ENCODE data around the gene TTPAL. TPM values are rescaled to one million over a fixed set of nuclear protein-coding genes. Genes with fewer than 3 reads are reported as not detected.

TTPAL gene
- total RNA-seq, 1 experiment from 2014 or later = 10.3 TPM

DNA sequence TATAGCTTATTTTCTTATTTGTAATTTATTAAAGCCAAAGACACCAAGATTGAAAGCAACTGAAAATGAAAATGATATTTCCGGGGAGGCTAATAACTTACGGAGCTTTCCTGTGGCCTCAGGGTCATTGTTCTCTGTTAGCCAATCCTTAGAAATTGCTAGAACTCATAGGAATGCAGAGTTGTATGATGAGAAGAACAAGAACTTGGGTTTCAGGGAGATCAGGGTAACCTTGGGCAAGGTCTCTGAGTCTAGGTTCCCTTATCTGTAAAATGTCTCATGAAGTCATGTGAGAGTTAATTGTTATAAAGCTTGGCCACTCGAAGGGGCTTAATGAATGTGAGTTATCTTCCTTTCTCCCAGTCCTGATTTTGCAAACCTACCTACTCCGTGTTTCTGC lies 66.3 kb downstream of the TTPAL start:
- no peak for ATAC-seq
- DNase-seq (ENCODE audit: low spot score) = no peak
- no peak overlapping the region for H3K4me3 Mint-ChIP-seq
- CTCF ChIA-PET = interaction anchor here (0.6 kb wide), 1 partner anchor 889 kb away, joined by 4 read pairs; no protein-coding TSS in a partner anchor
- TF ChIP-seq ZNF138 (CRISPR knock-in tag; conservative IDR thresholded peaks at IDR 0.05) (no peak), NR3C1 (CRISPR knock-in tag; conservative IDR thresholded peaks at IDR 0.05; ENCODE audit: low read depth) (no peak)
- H3K4me1 Mint-ChIP-seq = peaks cover 4% of the 10 kb centered on the region; the same call in 1 of the 2 replicates
- no peaks in the 10 kb centered on the region for H3K36me3 Mint-ChIP-seq
- POLR2A ChIA-PET = no interaction called here
- H3K27me3 Mint-ChIP-seq (ENCODE audit: low read depth) = no peaks in the 10 kb centered on the region
- no peak overlapping the region for H3K27ac Mint-ChIP-seq
- H3K9me3 Mint-ChIP-seq = no peaks in the 10 kb centered on the region

DNA sequence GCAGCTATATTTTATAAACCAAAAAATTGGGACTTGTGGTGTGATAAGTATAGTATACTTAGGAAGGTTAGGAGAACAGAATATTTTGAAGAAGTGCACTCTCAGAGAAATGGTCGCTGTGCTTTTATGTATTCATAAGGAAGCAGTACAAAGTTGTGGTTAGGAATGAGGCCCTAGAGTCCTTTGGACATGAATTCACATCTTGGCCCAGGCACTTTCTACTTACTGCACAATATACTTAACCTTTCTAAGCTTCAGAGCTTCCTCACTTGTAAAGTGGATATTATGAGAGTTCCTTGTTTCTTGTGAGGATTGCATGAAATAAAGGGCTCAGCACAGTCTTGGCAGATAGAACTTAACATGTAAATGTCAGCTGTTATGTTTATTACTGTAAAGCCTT lies 67.2 kb downstream of the TTPAL start:
- ChIA-PET CTCF (interaction anchor here (0.6 kb wide), 1 partner anchor 890 kb away, joined by 4 read pairs; no protein-coding TSS in a partner anchor), POLR2A (no interaction called here)
- H3K36me3 Mint-ChIP-seq = no peaks in the 10 kb centered on the region
- TF ChIP-seq TCF7 (CRISPR knock-in tag; IDR thresholded peaks at IDR 0.05; ENCODE audit: low read depth) (no peak), CREB1 (CRISPR knock-in tag; IDR thresholded peaks at IDR 0.05) (no peak), PRRX2 (CRISPR knock-in tag; IDR thresholded peaks at IDR 0.05) (no peak)
- TF ChIP-seq, protein P1, sequence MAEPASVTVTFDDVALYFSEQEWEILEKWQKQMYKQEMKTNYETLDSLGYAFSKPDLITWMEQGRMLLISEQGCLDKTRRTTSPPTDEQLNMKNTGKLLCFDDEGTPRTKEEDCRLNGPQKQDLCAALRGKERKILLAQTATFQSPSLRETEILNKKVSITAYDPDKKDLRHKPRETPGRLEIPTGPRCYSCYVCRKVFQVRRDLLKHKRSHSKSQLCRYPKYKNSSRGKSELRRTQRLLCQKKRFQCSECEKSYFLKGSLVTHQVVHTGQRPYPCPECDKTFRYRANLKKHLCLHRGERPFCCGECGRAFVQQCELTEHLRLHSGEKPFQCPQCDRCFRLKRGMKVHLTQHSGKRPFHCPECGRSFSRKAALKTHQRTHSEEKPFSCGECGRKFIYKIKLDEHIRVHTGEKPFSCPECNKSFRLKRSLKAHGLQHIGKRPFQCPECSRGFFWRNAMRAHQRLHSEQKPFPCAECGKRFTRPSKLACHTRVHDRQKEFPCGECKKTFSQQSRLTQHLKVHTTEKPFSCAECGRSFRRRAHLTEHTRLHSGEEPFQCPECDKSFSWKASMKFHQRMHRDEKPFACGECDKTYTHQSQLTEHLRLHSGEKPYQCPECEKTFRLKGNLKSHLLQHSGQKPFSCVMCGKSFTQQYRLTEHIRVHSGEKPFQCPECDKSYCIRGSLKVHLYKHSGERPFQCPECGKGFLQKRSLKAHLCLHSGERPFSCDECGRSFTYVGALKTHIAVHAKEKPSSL (CRISPR knock-in tag; conservative IDR thresholded peaks at IDR 0.05) = no peak
- DNase-seq (ENCODE audit: low spot score) (no peak), ATAC-seq (no peak)
- peaks cover 6% of the 10 kb centered on the region for H3K4me1 Mint-ChIP-seq
- H3K4me3 Mint-ChIP-seq = no peak overlapping the region
- no peak overlapping the region for H3K27ac Mint-ChIP-seq
- H3K9me3 Mint-ChIP-seq = no peaks in the 10 kb centered on the region
- H3K27me3 Mint-ChIP-seq (ENCODE audit: low read depth) = no peaks in the 10 kb centered on the region

DNA sequence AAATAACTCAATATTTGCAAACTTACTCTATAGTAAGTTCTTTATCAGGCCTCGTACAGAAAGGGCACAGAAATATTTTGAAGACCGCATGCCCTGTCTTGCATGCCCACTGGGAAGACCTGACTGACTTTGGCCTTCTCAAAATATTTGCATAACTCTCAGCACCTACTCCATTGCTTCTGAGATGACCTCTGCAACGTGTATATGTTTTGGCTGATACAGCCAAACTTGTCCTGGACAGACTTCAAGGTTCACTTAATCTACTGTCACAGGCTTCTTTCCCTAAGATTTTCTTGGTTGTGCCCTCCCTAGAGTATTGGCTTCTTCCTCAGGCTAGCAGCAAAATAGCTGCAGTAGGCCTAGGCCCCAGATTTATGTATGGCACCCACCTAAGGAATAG lies 67.7 kb downstream of the TTPAL start:
- Mint-ChIP-seq H3K4me1 (peaks cover 6% of the 10 kb centered on the region), H3K27me3 (ENCODE audit: low read depth) (no peaks in the 10 kb centered on the region), H3K4me3 (no peak overlapping the region), H3K9me3 (no peaks in the 10 kb centered on the region), H3K27ac (no peak overlapping the region), H3K36me3 (no peaks in the 10 kb centered on the region)
- DNase-seq (ENCODE audit: low spot score) (no peak), ATAC-seq (no peak)
- TF ChIP-seq, protein P2, sequence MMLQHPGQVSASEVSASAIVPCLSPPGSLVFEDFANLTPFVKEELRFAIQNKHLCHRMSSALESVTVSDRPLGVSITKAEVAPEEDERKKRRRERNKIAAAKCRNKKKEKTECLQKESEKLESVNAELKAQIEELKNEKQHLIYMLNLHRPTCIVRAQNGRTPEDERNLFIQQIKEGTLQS (CRISPR knock-in tag; conservative IDR thresholded peaks at IDR 0.05) = no peak
- TF ChIP-seq CBFB (CRISPR knock-in tag; IDR thresholded peaks at IDR 0.05; ENCODE audit: low read depth) = no peak
- ChIA-PET POLR2A (interaction anchor here (0.6 to 0.7 kb wide), 2 partner anchors 43 to 1205 kb away, joined by 3 to 7 read pairs; no protein-coding TSS in a partner anchor), CTCF (no interaction called here)

Other genes starting within 250 kb of the TTPAL start
- gene GDAP1L1, start 228.6 kb upstream of the TTPAL start, total RNA-seq (2021) = 7.5 to 10.3 TPM (median 8.8 TPM) in 3 replicates
- gene FITM2, start 164.7 kb upstream of the TTPAL start, total RNA-seq (2021) = 2.0 to 2.5 TPM (median 2.4 TPM) in 3 replicates
- gene R3HDML, start 138.8 kb upstream of the TTPAL start, total RNA-seq (2021) = not detected in 3 replicates
- gene HNF4A, start 120.2 kb upstream of the TTPAL start, total RNA-seq (2021) = 0.15 to 0.37 TPM (median 0.21 TPM) in 3 replicates
- gene SERINC3, start 46.2 kb downstream of the TTPAL start, total RNA-seq (2021) = 38.2 to 41.3 TPM (median 38.6 TPM) in 3 replicates
- 22.7 to 28.1 TPM (median 24.4 TPM) in 3 replicates for gene PKIG, start 106.7 kb downstream of the TTPAL start, total RNA-seq (2021)
- gene ADA, start 175.8 kb downstream of the TTPAL start, total RNA-seq (2021) = 19.7 to 29.2 TPM (median 25.3 TPM) in 3 replicates
- 0.16 to 0.37 TPM (median 0.23 TPM) in 3 replicates for gene CCN5, start 239.5 kb downstream of the TTPAL start, total RNA-seq (2021)